Ammon's horn (tissue), 1 donor: ENCODE results near the gene GNPTG.

Source experiments
- DNase-seq: peaks from one replicate; pipeline ENCODE4 v3.0.0-alpha.2; 2016; ENCODE audit warnings: low spot score

GNPTG gene

GRCh38 chr16:1351582-1352362 lies at the start of gene GNPTG, which contains the start of gene TSR3:
GNPTG (plus strand) TSS chr16:1351931; CDS start chr16:1351966, 35 bp downstream.
TSR3 (minus strand) TSS chr16:1351878; CDS start chr16:1351804, 74 bp downstream.
- peak; percentile 78 for DNase-seq

- DNase-seq, result no peak
Observed at GRCh38 chr16:1305823-1306222, 45.9 kb upstream of the GNPTG start.

GRCh38 chr16:1306334-1306733 lies 45.4 kb upstream of the GNPTG start:
- DNase-seq, result no peak

- DNase-seq, result no peak
Observed at GRCh38 chr16:1308036-1308976, 43.4 kb upstream of the GNPTG start.

- peak; percentile 98 for DNase-seq
Observed at GRCh38 chr16:1308977-1309885, 42.5 kb upstream of the GNPTG start, which contains the start of gene UBE2I. UBE2I (plus strand) TSS chr16:1309636; CDS start chr16:1314031, 4,395 bp downstream.

GRCh38 chr16:1309888-1310831 lies 41.6 kb upstream of the GNPTG start:
- DNase-seq, result no peak

GRCh38 chr16:1310832-1311200 lies 40.9 kb upstream of the GNPTG start:
- no peak for DNase-seq

GRCh38 chr16:1311212-1311737 lies 40.5 kb upstream of the GNPTG start:
- no peak for DNase-seq

GRCh38 chr16:1311738-1312466 lies 39.8 kb upstream of the GNPTG start:
- no peak for DNase-seq

GRCh38 chr16:1312467-1312816 lies 39.3 kb upstream of the GNPTG start:
- no peak for DNase-seq

- no peak for DNase-seq
Observed at GRCh38 chr16:1312903-1313302, 38.8 kb upstream of the GNPTG start.

GRCh38 chr16:1313721-1314369 lies 37.9 kb upstream of the GNPTG start:
- no peak for DNase-seq

- no peak for DNase-seq
Observed at GRCh38 chr16:1314399-1315068, 37.2 kb upstream of the GNPTG start.

- no peak for DNase-seq
Observed at GRCh38 chr16:1315081-1316032, 36.4 kb upstream of the GNPTG start.

GRCh38 chr16:1316033-1316405 lies 35.7 kb upstream of the GNPTG start:
- DNase-seq, result no peak

GRCh38 chr16:1317479-1318267 lies 34.1 kb upstream of the GNPTG start:
- no peak for DNase-seq

- DNase-seq, result no peak
Observed at GRCh38 chr16:1318268-1318545, 33.5 kb upstream of the GNPTG start.
